HG03342 (cell line): ENCODE data around the gene KLHL22.
"Not testable (repeated sequence)": the region's sequence is repeated elsewhere in the genome, so short reads cannot be mapped to it uniquely, and the experiment has no call there.

Experiments
- ATAC-seq: cut with Tn5 transposase; IDR thresholded peaks from one replicate; pipeline ENCODE4 v1.9.1; 2021; ENCODE audit warnings: mild to moderate bottlenecking, moderate library complexity; ENCODE audit not compliant: unreplicated experiment

KLHL22 gene

GRCh38 chr22:20404881-20405280, 90.7 kb downstream of the KLHL22 start:
- ATAC-seq, result no peak

- ATAC-seq, result no peak
Measured at GRCh38 chr22:20403779-20404140, 91.8 kb downstream of the KLHL22 start.

- no peak for ATAC-seq
Measured at GRCh38 chr22:20402960-20403778, 92.4 kb downstream of the KLHL22 start.

GRCh38 chr22:20401376-20402014, 94.1 kb downstream of the KLHL22 start:
- ATAC-seq, result no peak

- ATAC-seq, result no peak
Measured at GRCh38 chr22:20400606-20401375, 94.8 kb downstream of the KLHL22 start.

GRCh38 chr22:20399866-20400605, 95.6 kb downstream of the KLHL22 start:
- ATAC-seq, result no peak

GRCh38 chr22:20398420-20398819, 97.2 kb downstream of the KLHL22 start:
- no peak for ATAC-seq

GRCh38 chr22:20397498-20397897, 98.1 kb downstream of the KLHL22 start:
- ATAC-seq, result no peak

- ATAC-seq, result no peak
Measured at GRCh38 chr22:20396639-20397038, 99.0 kb downstream of the KLHL22 start.

- ATAC-seq, result no peak
Measured at GRCh38 chr22:20395907-20396287, 99.7 kb downstream of the KLHL22 start.

GRCh38 chr22:20395181-20395906, 100.3 kb downstream of the KLHL22 start:
- ATAC-seq, result no peak

GRCh38 chr22:20393705-20394476, 101.7 kb downstream of the KLHL22 start, which contains the start of gene ZNF74:
Gene ZNF74 (plus strand): TSS chr22:20394151. CDS start chr22:20394629, 478 bp downstream.
- ATAC-seq, result peak; percentile 64

- no peak for ATAC-seq
Measured at GRCh38 chr22:20392983-20393704, 102.5 kb downstream of the KLHL22 start.

GRCh38 chr22:20392365-20392881, 103.2 kb downstream of the KLHL22 start:
- not testable (repeated sequence) for ATAC-seq
